Left colon (tissue), 2 donors: ENCODE results near the gene ASB13. TPM values are rescaled to one million over a fixed set of nuclear protein-coding genes. Genes with fewer than 3 reads are reported as not detected.

Source experiments
- total RNA-seq, 2 donors: library from RNA; stranded (reverse); fragmentation: NEBNext Ultra II Directional; extraction: Animal tissue kit (Norgen Biotek cat#: 25700); gene quantifications; one replicate each; pipeline ENCODE4 v1.2.1, GENCODE V29; 2021
- donor health status: DM: no; HTN: no; CAD: no.
- donor health status: DM: yes; HTN: yes; CAD: no.

Gene ASB13
- total RNA-seq, 2 donors from 2014 or later, result 50.7 to 56.3 TPM

Other genes with a start within 250 kb of the ASB13 start
- not detected for gene CALML5, start 167.0 kb downstream of the ASB13 start, total RNA-seq
- gene CALML3, start 141.6 kb downstream of the ASB13 start, total RNA-seq, result under 1 TPM; 0.08 to 0.09 TPM
- 10 to 100 TPM; 43.1 to 53.2 TPM for gene TASOR2, start 18.2 kb upstream of the ASB13 start, total RNA-seq
- gene GDI2, start 146.8 kb upstream of the ASB13 start, total RNA-seq, result 100 to 1,000 TPM; 211 to 218 TPM
- gene ANKRD16, start 223.3 kb upstream of the ASB13 start, total RNA-seq, result 1 to 10 TPM; 6.7 to 7.1 TPM
- 10 to 100 TPM; 75.3 to 89.7 TPM for gene FBH1, start 223.6 kb upstream of the ASB13 start, total RNA-seq